HG03095 (cell line): Measurements from ENCODE around the gene PARD3.
"Not testable (repeated sequence)": the region's sequence is repeated elsewhere in the genome, so short reads cannot be mapped to it uniquely, and the experiment has no call there.

ENCODE experiments used
- ATAC-seq: cut with Tn5 transposase; IDR thresholded peaks from one replicate; pipeline ENCODE4 v1.9.1; 2021; ENCODE audit warnings: moderate library complexity; ENCODE audit not compliant: unreplicated experiment

The PARD3 gene

DNA sequence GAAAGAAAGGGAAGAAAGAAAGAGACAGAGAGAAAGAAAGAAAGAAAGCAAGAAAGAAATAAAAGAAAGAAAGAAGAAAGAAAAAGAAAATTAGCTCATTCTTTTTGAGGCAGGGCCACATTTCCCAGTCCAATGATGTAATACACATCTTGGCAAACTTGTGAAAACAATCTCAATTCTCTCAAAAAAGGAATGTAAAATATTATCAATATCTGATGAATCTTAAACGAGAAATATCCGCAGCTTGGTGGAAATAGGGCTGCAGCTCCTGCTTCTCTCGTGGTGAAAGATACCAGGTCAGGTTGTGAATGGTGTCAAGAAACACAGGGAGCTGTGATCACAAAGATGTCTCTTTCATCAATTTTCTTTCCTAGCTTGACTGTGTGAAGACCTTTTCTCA, 741.0 kb downstream of the PARD3 start:
- no peak for ATAC-seq

DNA sequence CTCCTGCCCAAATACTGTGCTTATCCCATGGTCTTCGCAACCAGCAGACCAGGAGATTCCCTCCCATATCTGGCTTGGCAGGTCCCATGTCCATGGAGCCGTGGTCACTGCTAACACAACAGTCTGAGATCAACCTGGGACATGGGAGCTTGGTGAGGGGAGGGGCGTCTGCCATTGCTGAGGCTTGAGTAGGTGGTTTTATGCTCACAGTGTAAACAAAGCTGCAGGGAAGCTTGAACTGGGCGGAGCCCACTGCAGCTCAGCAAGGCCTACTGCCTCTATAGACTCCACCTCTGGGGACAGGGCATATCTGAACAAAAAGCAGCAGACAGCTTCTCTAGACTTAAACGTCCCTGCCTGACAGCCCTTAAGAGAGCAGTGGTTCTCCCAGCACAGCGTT, 747.4 kb downstream of the PARD3 start:
- not testable (repeated sequence) for ATAC-seq

DNA sequence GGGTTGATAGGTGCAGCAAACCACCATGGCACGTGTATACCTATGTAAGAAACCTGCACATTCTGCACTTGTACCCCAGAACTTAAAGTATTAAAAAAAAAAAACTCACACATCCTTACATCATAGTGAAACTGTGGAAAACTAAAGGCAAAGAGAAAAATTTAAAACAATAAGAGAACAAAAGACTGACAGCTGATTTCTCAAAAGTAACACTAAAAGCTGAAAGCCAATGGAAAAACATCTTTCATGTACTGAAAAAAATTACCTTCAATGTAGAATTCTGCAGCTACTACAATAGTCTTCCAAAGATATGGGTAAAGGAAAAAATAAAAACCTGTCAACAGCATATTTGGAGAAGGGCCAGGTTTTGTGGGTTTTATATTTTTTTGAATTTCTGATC, 751.5 kb downstream of the PARD3 start:
- ATAC-seq = no peak

DNA sequence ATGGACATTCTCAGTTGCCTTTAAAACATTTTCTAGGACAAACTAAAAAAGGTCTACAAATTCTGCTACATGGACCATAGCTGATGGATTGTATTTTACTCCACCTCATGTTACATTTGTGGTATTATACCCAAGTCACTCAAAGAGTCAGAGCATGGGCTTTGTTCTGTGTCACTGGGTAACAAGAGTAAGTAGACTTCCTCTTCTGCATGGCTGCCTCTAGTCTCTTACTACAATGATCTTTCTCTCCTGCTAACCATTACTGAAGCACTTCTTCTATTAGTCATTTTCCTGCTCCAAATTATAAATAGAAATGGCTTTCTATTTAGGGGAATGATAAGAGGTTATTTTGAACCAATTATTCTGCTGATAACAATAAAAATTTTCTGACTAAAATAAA, 753.3 kb downstream of the PARD3 start:
- no peak for ATAC-seq
